HepG2 (cell line): ENCODE data around the gene RRP8. TPM values are rescaled to one million over a fixed set of nuclear protein-coding genes. Genes with fewer than 3 reads are reported as not detected.

Experiments used
- DNMT1 ChIP-seq: sonication (generic); formaldehyde crosslinking; IDR thresholded peaks from 2 replicates; pipeline ENCODE4 v1.5.1; 2020; ENCODE audit warnings: mild to moderate bottlenecking, missing genetic modification reagents
- HBP1 ChIP-seq: IDR thresholded peaks from 2 replicates; pipeline ENCODE4 v1.6.1; 2016; ENCODE audit warnings: low read depth, control low read depth
- KMT2B ChIP-seq: IDR thresholded peaks from 2 replicates; pipeline ENCODE4 v1.6.1; 2016; ENCODE audit warnings: missing genetic modification reagents, missing compliant biosample characterization
- LCORL ChIP-seq, 2 experiments: fragments of 450-650 bp in 1 of 2; sonication (generic) in 1 of 2; formaldehyde crosslinking in 1 of 2; IDR thresholded peaks; 2 replicates each; pipeline versions ENCODE4 v1.5.0 to v1.6.1; 2017 to 2020; ENCODE audit warnings: antibody characterized with exemption in 1 of 2, missing genetic modification reagents in 1 of 2
- MEIS2 ChIP-seq: sonication (generic); formaldehyde crosslinking; IDR thresholded peaks from 2 replicates; pipeline ENCODE4 v1.9.0; 2021; ENCODE audit warnings: mild to moderate bottlenecking, missing genetic modification reagents
- NFIB ChIP-seq: sonication (generic); formaldehyde crosslinking; IDR thresholded peaks from 2 replicates; pipeline ENCODE4 v1.9.0; 2021; ENCODE audit warnings: missing genetic modification reagents, mild to moderate bottlenecking, borderline replicate concordance
- NFKBIZ ChIP-seq: IDR thresholded peaks from 2 replicates; pipeline ENCODE4 v1.6.1; 2018; ENCODE audit warnings: missing genetic modification reagents, missing compliant biosample characterization
- PAX8 ChIP-seq: sonication (generic); formaldehyde crosslinking; IDR thresholded peaks from 2 replicates; pipeline ENCODE4 v1.8.0; 2022; ENCODE audit warnings: mild to moderate bottlenecking, missing genetic modification reagents, borderline replicate concordance
- SMAD1 ChIP-seq: sonication (generic); formaldehyde crosslinking; IDR thresholded peaks from 2 replicates; pipeline ENCODE4 v1.4.0; 2020; ENCODE audit warnings: missing genetic modification reagents, low read depth, mild to moderate bottlenecking, borderline replicate concordance
- SMARCE1 ChIP-seq: fragments of 450-650 bp; IDR thresholded peaks from 2 replicates; pipeline ENCODE4 v1.6.1; 2017; ENCODE audit warnings: borderline replicate concordance
- TERF1 ChIP-seq: sonication (generic); formaldehyde crosslinking; IDR thresholded peaks from 2 replicates; pipeline ENCODE4 v1.8.0; 2022; ENCODE audit warnings: mild to moderate bottlenecking, missing genetic modification reagents, moderate library complexity
- TP53 ChIP-seq: sonication (generic); formaldehyde crosslinking; conservative IDR thresholded peaks from 2 replicates; pipeline ENCODE4 v1.4.0; 2020; ENCODE audit warnings: missing genetic modification reagents
- ZNF34 ChIP-seq: sonication (generic); formaldehyde crosslinking; IDR thresholded peaks from 2 replicates; pipeline ENCODE4 v1.4.0; 2020; ENCODE audit warnings: mild to moderate bottlenecking, missing genetic modification reagents, borderline replicate concordance
- ZNF430 ChIP-seq: sonication (generic); formaldehyde crosslinking; IDR thresholded peaks from 2 replicates; pipeline ENCODE4 v1.9.0; 2021; ENCODE audit warnings: mild to moderate bottlenecking, missing genetic modification reagents
- ZNF513 ChIP-seq: sonication (generic); formaldehyde crosslinking; conservative IDR thresholded peaks from 2 replicates; pipeline ENCODE4 v1.5.0; 2020; ENCODE audit warnings: missing genetic modification reagents
- ZNF556 ChIP-seq: sonication (generic); formaldehyde crosslinking; IDR thresholded peaks from 2 replicates; pipeline ENCODE4 v1.4.0; 2020; ENCODE audit warnings: mild to moderate bottlenecking, missing genetic modification reagents, borderline replicate concordance
- ZNF576 ChIP-seq: sonication (generic); formaldehyde crosslinking; IDR thresholded peaks from 2 replicates; pipeline ENCODE4 v1.4.0; 2020; ENCODE audit warnings: mild to moderate bottlenecking, missing genetic modification reagents
- ZNF615 ChIP-seq: sonication (generic); formaldehyde crosslinking; IDR thresholded peaks from 2 replicates; pipeline ENCODE4 v1.5.0; 2020; ENCODE audit warnings: mild to moderate bottlenecking, missing genetic modification reagents, borderline replicate concordance
- ZNF619 ChIP-seq: sonication (generic); formaldehyde crosslinking; IDR thresholded peaks from 2 replicates; pipeline ENCODE4 v1.4.0; 2020; ENCODE audit warnings: mild to moderate bottlenecking, missing genetic modification reagents
- ZNF720 ChIP-seq: sonication (generic); formaldehyde crosslinking; IDR thresholded peaks from 2 replicates; pipeline ENCODE4 v1.4.0; 2020; ENCODE audit warnings: missing genetic modification reagents
- polyA plus RNA-seq, 8 experiments: library from polyadenylated mRNA; depleted of rRNA in 3 of 8; stranded (reverse) in 7 of 8; unstranded in 1 of 8; fragments of >200 nt; fragmentation: Illumina TruSeq in 4 of 8; extraction: Trizol in 4 of 8; gene quantifications; 2 replicates each; pipeline versions ENCODE4 v1.2.1 to v1.2.3, GENCODE V29; 2011 to 2016; ENCODE audit warnings: low read depth in 4 of 8, missing spikeins in 1 of 8, mixed read lengths in 1 of 8; ENCODE audit not compliant: insufficient read depth in 1 of 8
- total RNA-seq, 5 experiments: library from RNA; depleted of rRNA; stranded (reverse); fragments of >200 nt; fragmentation: Illumina TruSeq; extraction: Trizol; gene quantifications; 2 replicates each; pipeline ENCODE4 v1.2.3, GENCODE V29; 2016; ENCODE audit warnings: low read depth in 1 of 5

RRP8 gene
- total and polyA plus RNA-seq, 2 of the 13 experiments (the other 11 are each of a cell fraction or from before 2014, with no cell fraction given): 7.2 to 21.6 TPM

- peak; percentile 42; the same call in 1 of the 2 replicates for TF ChIP-seq HBP1 (CRISPR knock-in tag)
- peak; percentile 44; the same call in 1 of the 2 replicates for TF ChIP-seq ZNF430 (CRISPR knock-in tag)
- TF ChIP-seq DNMT1 (CRISPR knock-in tag): 0 out of 2 replicates have a peak, but pooled peaks have one; percentile 17
- TF ChIP-seq ZNF34 (CRISPR knock-in tag): peak; percentile 44; the same call in 1 of the 2 replicates
- TF ChIP-seq LCORL (IDR thresholded peaks at IDR 0.05): no peak
- TF ChIP-seq LCORL (CRISPR knock-in tag; IDR thresholded peaks at IDR 0.05): peak; percentile 71
- TF ChIP-seq TERF1 (CRISPR knock-in tag): no peak
- TF ChIP-seq ZNF615 (CRISPR knock-in tag): no peak
- TF ChIP-seq KMT2B: peak; percentile 74
- no peak for TF ChIP-seq SMARCE1
- TF ChIP-seq NFKBIZ: 0 out of 2 replicates have a peak, but pooled peaks have one; percentile 50
- no peak for TF ChIP-seq ZNF556
- TF ChIP-seq NFIB (CRISPR knock-in tag): no peak
- no peak; the same call in 1 of the 2 replicates for TF ChIP-seq MEIS2 (CRISPR knock-in tag)
- no peak for TF ChIP-seq SMAD1 (CRISPR knock-in tag)
- TF ChIP-seq ZNF720 (CRISPR knock-in tag): no peak
- no peak for TF ChIP-seq ZNF513 (CRISPR knock-in tag)
- no peak for TF ChIP-seq ZNF619 (CRISPR knock-in tag)
- no peak for TF ChIP-seq TP53 (CRISPR knock-in tag)
- TF ChIP-seq PAX8 (CRISPR knock-in tag): no peak
- 0 out of 2 replicates have a peak, but pooled peaks have one; percentile 37 for TF ChIP-seq ZNF576 (CRISPR knock-in tag)
These were observed 9.0 kb upstream of the RRP8 start, which contains the start of gene TAF10 (continued) for GRCh38 chr11:6612213-6613041.
